GM12891 (cell line): Measurements from ENCODE around the gene NDUFA3.

Experiments
- DNase-seq: peaks from one replicate; pipeline ENCODE4 v3.0.0; 2011; ENCODE audit warnings: low spot score; ENCODE audit not compliant: insufficient read length
- FAIRE-seq: peaks from 2 replicates; lab custom pipeline; 2011; peaks lifted over from hg19 to GRCh38; lab: Jason Lieb, UNC
- PAX5 ChIP-seq: IDR thresholded peaks from 2 replicates; pipeline ENCODE4 v1.6.1; 2011; ENCODE audit warnings: low read length, moderate library complexity, mild to moderate bottlenecking; ENCODE audit not compliant: insufficient read depth, severe bottlenecking
- POLR2A ChIP-seq: IDR thresholded peaks from 2 replicates; pipeline ENCODE4 v1.6.1; 2011; ENCODE audit warnings: low read depth, low read length, control low read depth
- POLR2AphosphoS5 ChIP-seq: IDR thresholded peaks from 2 replicates; pipeline ENCODE4 v1.6.1; 2011; ENCODE audit warnings: low read depth, low read length, control low read depth
- POU2F2 ChIP-seq: IDR thresholded peaks from 2 replicates; pipeline ENCODE4 v1.6.1; 2011; ENCODE audit warnings: low read depth, mild to moderate bottlenecking, control low read depth, low read length, moderate library complexity
- SPI1 ChIP-seq: IDR thresholded peaks from 2 replicates; pipeline ENCODE4 v1.6.1; 2011; ENCODE audit warnings: low read depth, low read length, control low read depth
- TAF1 ChIP-seq: IDR thresholded peaks from 2 replicates; pipeline ENCODE4 v1.6.1; 2011; ENCODE audit warnings: low read depth, low read length, control low read depth

NDUFA3 gene

GRCh38 chr19:54108496-54108895, 5.8 kb downstream of the NDUFA3 start:
- FAIRE-seq (no peak), DNase-seq (no peak)
- TF ChIP-seq POU2F2: no peak
- TF ChIP-seq SPI1: no peak
- TF ChIP-seq TAF1: no peak

- DNase-seq (no peak), FAIRE-seq (no peak)
These were observed 7.0 kb downstream of the NDUFA3 start for GRCh38 chr19:54109651-54110050.

GRCh38 chr19:54114340-54115108, 11.9 kb downstream of the NDUFA3 start:
- TF ChIP-seq POLR2AphosphoS5 (peak; percentile 72), TAF1 (0 out of 2 replicates have a peak, but pooled peaks have one; percentile 40), POLR2A (no peak), SPI1 (peak; percentile 56), POU2F2 (no peak), PAX5 (no peak)
- FAIRE-seq (no peak), DNase-seq (no peak)

More at GRCh38 chr19:54109651-54110050, 7.0 kb downstream of the NDUFA3 start:
- no peak for TF ChIP-seq POLR2AphosphoS5
- TF ChIP-seq POLR2A: no peak
- no peak for TF ChIP-seq TAF1
- TF ChIP-seq PAX5: no peak
- no peak for TF ChIP-seq SPI1
- TF ChIP-seq POU2F2: no peak

- peak; percentile 90 for TF ChIP-seq POLR2AphosphoS5
- peak; percentile 91 for TF ChIP-seq TAF1
- TF ChIP-seq SPI1: no peak
- TF ChIP-seq POLR2A: peak; percentile 85
- peak; percentile 34 for TF ChIP-seq PAX5
- peak; percentile 63 for TF ChIP-seq POU2F2
- DNase-seq: peak; percentile 94
- FAIRE-seq: peak; percentile 99
These were observed 12.7 kb downstream of the NDUFA3 start, which contains the start of the genes PRPF31 and TFPT for GRCh38 chr19:54115109-54116063. PRPF31 (plus strand) TSS chr19:54115754; CDS start chr19:54118279, 2,525 bp downstream. TFPT (minus strand) TSS chr19:54115657; CDS start chr19:54115269, 388 bp downstream.

GRCh38 chr19:54121259-54121658, 18.6 kb downstream of the NDUFA3 start:
- no peak for FAIRE-seq
- DNase-seq: no peak
- TF ChIP-seq TAF1: no peak
- TF ChIP-seq SPI1: no peak
- TF ChIP-seq PAX5: no peak
- TF ChIP-seq POLR2AphosphoS5: no peak
- no peak for TF ChIP-seq POLR2A
- TF ChIP-seq POU2F2: no peak

GRCh38 chr19:54123682-54124081, 21.0 kb downstream of the NDUFA3 start:
- FAIRE-seq: no peak
- DNase-seq: no peak

GRCh38 chr19:54124393-54124792, 21.7 kb downstream of the NDUFA3 start:
- DNase-seq: no peak
- FAIRE-seq: no peak
- no peak for TF ChIP-seq SPI1
- TF ChIP-seq POLR2A: no peak
- TF ChIP-seq POLR2AphosphoS5: no peak
- TF ChIP-seq POU2F2: no peak
- TF ChIP-seq PAX5: no peak
- no peak for TF ChIP-seq TAF1

More at GRCh38 chr19:54123682-54124081, 21.0 kb downstream of the NDUFA3 start:
- TF ChIP-seq TAF1: no peak
- no peak for TF ChIP-seq PAX5

GRCh38 chr19:54125713-54126112, 23.1 kb downstream of the NDUFA3 start:
- DNase-seq: no peak
- no peak for FAIRE-seq
- no peak for TF ChIP-seq SPI1

GRCh38 chr19:54127688-54128440, 25.2 kb downstream of the NDUFA3 start:
- FAIRE-seq: no peak
- DNase-seq: no peak
- no peak for TF ChIP-seq POLR2A
- no peak for TF ChIP-seq POU2F2
- TF ChIP-seq POLR2AphosphoS5: no peak
- TF ChIP-seq TAF1: no peak
- TF ChIP-seq SPI1: no peak
- no peak for TF ChIP-seq PAX5

- no peak for TF ChIP-seq POU2F2
- no peak for TF ChIP-seq POLR2A
- TF ChIP-seq TAF1: no peak
- TF ChIP-seq PAX5: no peak
- no peak for TF ChIP-seq POLR2AphosphoS5
- FAIRE-seq (no peak), DNase-seq (no peak)
These were observed 25.7 kb downstream of the NDUFA3 start for GRCh38 chr19:54128441-54128725.
